Tibial artery (tissue), 4 donors: Measurements from ENCODE around the gene PNLIPRP3.

Experiments
- DNase-seq, 2 donors: peaks; one replicate each; pipeline ENCODE4 v3.0.0-alpha.2; 2019
- H3K27ac ChIP-seq, 2 donors: fragments of 200-600 bp; sonication (generic) in 1 of 2; 1 replicate in 1 of 2; 2 replicates in 1 of 2; pipeline ENCODE4 v1.5.1; 2018 to 2019; ENCODE audit warnings: mild to moderate bottlenecking in 1 of 2
- H3K27me3 ChIP-seq, 2 donors: fragments of 200-600 bp; sonication (generic) in 1 of 2; one replicate each; pipeline versions ENCODE4 v1.5.1 to v1.6.0; 2016 to 2019
- H3K36me3 ChIP-seq, 3 donors: fragments of 200-600 bp; sonication (generic) in 2 of 3; one replicate each; pipeline ENCODE4 v1.5.1; 2016 to 2019; ENCODE audit warnings: mild to moderate bottlenecking in 2 of 3
- H3K4me1 ChIP-seq, 4 donors: fragments of 200-600 bp; sonication (generic) in 2 of 4; 1 replicate in 3 of 4; 2 replicates in 1 of 4; pipeline ENCODE4 v1.5.1; 2016 to 2019
- H3K4me3 ChIP-seq, 2 donors: fragments of 200-600 bp; sonication (generic) in 1 of 2; 1 replicate in 1 of 2; 2 replicates in 1 of 2; pipeline ENCODE4 v1.5.1; 2018 to 2019; ENCODE audit warnings: mild to moderate bottlenecking in 2 of 2
- H3K9me3 ChIP-seq, 3 donors: fragments of 200-600 bp; sonication (generic) in 1 of 3; one replicate each; pipeline ENCODE4 v1.5.1; 2016 to 2019
- intact Hi-C: fragments of 100-400 bp; cut with DNase I; formaldehyde crosslinking; loops from one replicate; pipeline ENCODE4 v1.15.0; 2023; ENCODE audit warnings: low total_unique reads
- TF ChIP-seq, protein P1 (sequence below), 2 experiments: fragments of 200-600 bp in 1 of 2; fragments of 450-650 bp in 1 of 2; IDR thresholded peaks; one replicate each; pipeline ENCODE4 v1.5.1; 2017 to 2019; ENCODE audit warnings: antibody characterized with exemption in 2 of 2, mild to moderate bottlenecking in 1 of 2, moderate library complexity in 1 of 2

Gene PNLIPRP3

DNA sequence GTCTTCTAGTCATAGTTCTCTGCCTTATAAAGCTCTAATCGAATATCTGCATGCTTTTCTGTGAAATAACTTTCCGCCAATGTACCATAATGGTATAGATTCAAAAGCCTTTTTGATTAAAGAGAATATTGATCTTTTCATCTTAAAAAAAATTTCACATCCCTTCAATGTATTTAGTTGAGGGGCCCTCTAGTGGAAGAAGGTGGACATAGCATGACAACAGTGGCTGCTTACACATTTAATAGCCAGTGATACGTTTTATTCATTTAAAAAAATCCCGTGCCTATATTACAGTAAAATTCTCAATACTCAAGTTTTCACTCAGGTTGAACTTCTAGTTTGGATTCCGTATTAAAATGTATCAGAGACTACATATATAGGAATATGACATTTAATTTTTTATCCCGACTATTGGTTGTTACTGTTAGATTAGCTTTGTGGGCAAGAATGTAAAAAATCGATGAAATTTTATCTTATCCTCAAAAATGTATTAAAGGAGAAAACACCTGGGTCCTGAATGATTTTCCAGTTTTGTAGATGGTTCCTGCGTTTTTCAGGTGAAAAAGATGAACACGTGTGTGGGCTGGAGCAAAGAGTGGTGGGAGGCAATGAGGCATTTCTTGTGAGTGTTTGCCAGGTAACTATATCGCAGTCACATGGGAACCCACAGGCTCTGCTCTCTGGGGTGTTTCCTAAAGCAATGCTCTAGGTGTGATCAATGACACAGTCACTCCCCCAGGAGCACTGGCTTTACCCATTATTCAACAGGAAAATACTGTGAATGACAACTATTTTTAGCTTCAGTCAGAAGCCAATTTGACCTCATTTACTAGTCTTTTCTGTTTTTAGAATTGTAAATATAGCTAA lies 94.0 kb downstream of the PNLIPRP3 start:
- Histone ChIP-seq H3K9me3 (no peaks in the 10 kb centered on the region), H3K27me3 (peaks cover 0 to 12% of the 10 kb centered on the region in 2 donors), H3K4me1 (no peaks in the 10 kb centered on the region), H3K36me3 (no peaks in the 10 kb centered on the region), H3K4me3 (no peak overlapping the region), H3K27ac (no peak overlapping the region)
- TF ChIP-seq, protein P1, sequence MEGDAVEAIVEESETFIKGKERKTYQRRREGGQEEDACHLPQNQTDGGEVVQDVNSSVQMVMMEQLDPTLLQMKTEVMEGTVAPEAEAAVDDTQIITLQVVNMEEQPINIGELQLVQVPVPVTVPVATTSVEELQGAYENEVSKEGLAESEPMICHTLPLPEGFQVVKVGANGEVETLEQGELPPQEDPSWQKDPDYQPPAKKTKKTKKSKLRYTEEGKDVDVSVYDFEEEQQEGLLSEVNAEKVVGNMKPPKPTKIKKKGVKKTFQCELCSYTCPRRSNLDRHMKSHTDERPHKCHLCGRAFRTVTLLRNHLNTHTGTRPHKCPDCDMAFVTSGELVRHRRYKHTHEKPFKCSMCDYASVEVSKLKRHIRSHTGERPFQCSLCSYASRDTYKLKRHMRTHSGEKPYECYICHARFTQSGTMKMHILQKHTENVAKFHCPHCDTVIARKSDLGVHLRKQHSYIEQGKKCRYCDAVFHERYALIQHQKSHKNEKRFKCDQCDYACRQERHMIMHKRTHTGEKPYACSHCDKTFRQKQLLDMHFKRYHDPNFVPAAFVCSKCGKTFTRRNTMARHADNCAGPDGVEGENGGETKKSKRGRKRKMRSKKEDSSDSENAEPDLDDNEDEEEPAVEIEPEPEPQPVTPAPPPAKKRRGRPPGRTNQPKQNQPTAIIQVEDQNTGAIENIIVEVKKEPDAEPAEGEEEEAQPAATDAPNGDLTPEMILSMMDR (IDR thresholded peaks at IDR 0.05), result peak; percentile 46 to 74
- no peak for DNase-seq
- intact Hi-C loops, result no loop called here

GRCh38 chr10:116522803-116523381 lies 95.2 kb downstream of the PNLIPRP3 start:
- peaks cover 0 to 12% of the 10 kb centered on the region in 2 donors for H3K27me3 ChIP-seq
- H3K4me3 ChIP-seq, result no peak overlapping the region
- H3K4me1 ChIP-seq, result no peaks in the 10 kb centered on the region
- TF ChIP-seq, protein P1 (IDR thresholded peaks at IDR 0.05), result no peak
- H3K36me3 ChIP-seq, result no peaks in the 10 kb centered on the region
- H3K9me3 ChIP-seq, result no peaks in the 10 kb centered on the region
- no peak for DNase-seq
- H3K27ac ChIP-seq, result no peak overlapping the region
- intact Hi-C loops, result no loop called here

DNA sequence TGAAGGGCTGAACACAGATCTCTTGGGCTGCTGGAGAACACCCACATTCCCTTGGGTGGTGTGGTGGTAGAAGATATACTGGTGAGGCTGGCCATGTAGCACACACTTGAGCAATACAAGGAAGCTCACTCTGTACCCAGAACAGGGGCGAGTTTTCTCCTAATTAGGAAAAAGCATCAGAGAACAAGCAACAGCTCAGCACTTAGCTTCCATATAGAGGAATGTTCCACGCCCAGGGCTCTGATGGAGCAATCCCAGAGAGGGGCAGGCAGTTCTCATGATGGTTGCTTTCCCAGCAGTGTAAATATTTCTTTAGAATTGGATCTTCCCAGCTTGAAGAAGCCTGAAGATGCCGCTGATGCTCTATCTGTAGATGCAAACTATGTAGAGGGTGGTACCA lies 97.1 kb downstream of the PNLIPRP3 start:
- H3K36me3 ChIP-seq, result no peaks in the 10 kb centered on the region
- intact Hi-C loops, result no loop called here
- no peaks in the 10 kb centered on the region for H3K9me3 ChIP-seq
- H3K4me3 ChIP-seq, result no peak overlapping the region
- peaks cover 0 to 12% of the 10 kb centered on the region in 2 donors for H3K27me3 ChIP-seq
- TF ChIP-seq, protein P1 (IDR thresholded peaks at IDR 0.05), result no peak
- no peak overlapping the region for H3K27ac ChIP-seq
- no peak for DNase-seq
- no peaks in the 10 kb centered on the region for H3K4me1 ChIP-seq

- Histone ChIP-seq H3K36me3 (no peaks in the 10 kb centered on the region), H3K9me3 (no peaks in the 10 kb centered on the region), H3K4me1 (no peaks in the 10 kb centered on the region), H3K27me3 (peaks cover 0 to 12% of the 10 kb centered on the region in 2 donors), H3K4me3 (no peak overlapping the region), H3K27ac (no peak overlapping the region)
- no peak for DNase-seq
- TF ChIP-seq, protein P1 (IDR thresholded peaks at IDR 0.05), result no peak
- intact Hi-C loops, result no loop called here
These were observed 98.6 kb downstream of the PNLIPRP3 start for GRCh38 chr10:116526219-116526618.
